Spleen (tissue), 11 donors: ENCODE results near the gene SULT2B1. TPM values are rescaled to one million over a fixed set of nuclear protein-coding genes. Genes with fewer than 3 reads are reported as not detected.

ENCODE experiments used
- DNase-seq: peaks from one replicate; pipeline ENCODE4 v3.0.0-alpha.2; 2020
- H3K27ac ChIP-seq, 8 donors: fragments of 200-600 bp; sonication (generic) in 7 of 8; 1 replicate in 4 of 8; 2 replicates in 4 of 8; pipeline versions ENCODE4 v1.5.0 to v1.8.0; 2016 to 2021; ENCODE audit warnings: inconsistent platforms in 4 of 8, mild to moderate bottlenecking in 4 of 8, moderate library complexity in 1 of 8
- H3K27me3 ChIP-seq, 7 donors: fragments of 200-600 bp; sonication (generic) in 6 of 7; replicated peaks in 1 of 7; 1 replicate in 4 of 7; 2 replicates in 3 of 7; pipeline versions ENCODE4 v1.5.0 to v1.8.0; 2016 to 2021; ENCODE audit warnings: inconsistent platforms in 3 of 7, mild to moderate bottlenecking in 1 of 7
- H3K36me3 ChIP-seq, 6 donors: fragments of 200-600 bp; sonication (generic) in 5 of 6; 1 replicate in 4 of 6; 2 replicates in 2 of 6; pipeline versions ENCODE4 v1.5.0 to v1.8.0; 2016 to 2021; ENCODE audit warnings: inconsistent platforms in 2 of 6
- H3K4me1 ChIP-seq, 6 donors: fragments of 200-600 bp; sonication (generic) in 5 of 6; 1 replicate in 3 of 6; 2 replicates in 3 of 6; pipeline versions ENCODE4 v1.5.0 to v1.8.0; 2016 to 2021; ENCODE audit warnings: inconsistent platforms in 3 of 6
- H3K4me3 ChIP-seq, 8 donors: fragments of 200-600 bp; sonication (generic) in 7 of 8; 1 replicate in 4 of 8; 2 replicates in 4 of 8; pipeline versions ENCODE4 v1.5.0 to v1.8.0; 2016 to 2021; ENCODE audit warnings: inconsistent platforms in 4 of 8, mild to moderate bottlenecking in 4 of 8, moderate library complexity in 2 of 8
- H3K9me3 ChIP-seq, 8 donors: fragments of 200-600 bp; sonication (generic) in 7 of 8; 1 replicate in 4 of 8; 2 replicates in 4 of 8; pipeline versions ENCODE4 v1.5.0 to v1.8.0; 2016 to 2021; ENCODE audit warnings: inconsistent platforms in 4 of 8
- CTCF ChIP-seq, 11 experiments: fragments of 200-600 bp in 7 of 11; fragments of 450-650 bp in 4 of 11; sonication (generic) in 4 of 11; IDR thresholded peaks in 8 of 11; conservative IDR thresholded peaks in 3 of 11; 1 replicate in 7 of 11; 2 replicates in 4 of 11; pipeline versions ENCODE4 v1.4.0 to v1.8.0; 2016 to 2021; ENCODE audit warnings: antibody characterized with exemption in 11 of 11, inconsistent platforms in 4 of 11, mild to moderate bottlenecking in 1 of 11
- POLR2A ChIP-seq, 3 donors: fragments of 450-650 bp; IDR thresholded peaks; one replicate each; pipeline ENCODE4 v1.5.1; 2017; ENCODE audit warnings: antibody characterized with exemption in 3 of 3, mild to moderate bottlenecking in 1 of 3
- POLR2AphosphoS5 ChIP-seq, 3 donors: sonication (generic); formaldehyde crosslinking; IDR thresholded peaks; one replicate each; pipeline ENCODE4 v1.5.1; 2017; ENCODE audit warnings: antibody characterized with exemption in 3 of 3
- WGBS, 5 donors: extraction: QIAGEN DNeasy Blood & Tissue Kit in 3 of 5; methylation state at CpG; one replicate each; pipeline versions ENCODE4 v1.1.5 to v1.1.7; 2013 to 2018; 5-methylcytosine and 5-hydroxymethylcytosine counted together
- intact Hi-C: fragments of 100-400 bp; cut with DNase I; formaldehyde crosslinking; loops from one replicate; pipeline ENCODE4 v1.15.0; 2023; ENCODE audit warnings: low total_unique reads
- polyA plus RNA-seq, 3 donors: library from polyadenylated mRNA; stranded (reverse); fragments of 200-250 nt; gene quantifications; one replicate each; pipeline ENCODE4 v1.2.1, GENCODE V29; 2013
- total RNA-seq, 7 donors: library from RNA; depleted of rRNA in 3 of 7; stranded (reverse); fragments of >200 nt in 3 of 7; fragmentation: NEBNext Ultra II Directional in 4 of 7; extraction: Animal tissue kit (Norgen Biotek cat#: 25700) in 4 of 7; gene quantifications; one replicate each; pipeline versions ENCODE4 v1.1.0 to v1.2.1, GENCODE V29; 2016 to 2021
- donor health status: healthy with polysubstance abuse.
- donor health status: DM: no; HTN: no; CAD: no; lungs with moderate emphysema.
- donor health status: DM: no; HTN: no; CAD: no.
- donor health status: Bipolar disorder and iron deficiency.
- donor health status: healthy.
- donor health status: DM: no; HTN: no; CAD: no.
- donor health status: DM: yes; HTN: yes; CAD: no.

The SULT2B1 gene
- total and polyA plus RNA-seq, 10 donors, result 0.12 to 0.58 TPM; not detected in 8

- Histone ChIP-seq H3K36me3 (no peaks in the 10 kb centered on the region), H3K4me1 (no peaks in the 10 kb centered on the region), H3K9me3 (peaks cover 0 to 60% (median 52%) of the 10 kb centered on the region in 8 donors), H3K27ac (no peak overlapping the region), H3K4me3 (no peak overlapping the region), H3K27me3 (peaks cover 0 to 6% (median 0%) of the 10 kb centered on the region in 7 donors)
- DNase-seq, result no peak
- TF ChIP-seq POLR2A (IDR thresholded peaks at IDR 0.05) (no peak), POLR2AphosphoS5 (IDR thresholded peaks at IDR 0.05) (no peak), CTCF (IDR thresholded peaks at IDR 0.05 in 8 of 11, conservative IDR thresholded peaks at IDR 0.05 in 3 of 11) (no peak)
- WGBS, 5 donors, result 89 to 98% (median 97%) methylated on average over 5 of the region's 5 CpGs
- intact Hi-C loops, result no loop called here
Measured at GRCh38 chr19:48524732-48525131, 27.2 kb upstream of the SULT2B1 start.

- Histone ChIP-seq H3K9me3 (peaks cover 0 to 57% (median 46%) of the 10 kb centered on the region in 8 donors), H3K36me3 (no peaks in the 10 kb centered on the region), H3K4me1 (no peaks in the 10 kb centered on the region), H3K27ac (no peak overlapping the region), H3K27me3 (peaks cover 0 to 30% (median 0%) of the 10 kb centered on the region in 7 donors), H3K4me3 (no peak overlapping the region)
- 91 to 98% (median 96%) methylated on average over 4 of the region's 4 CpGs for WGBS, 5 donors
- DNase-seq, result no peak
- intact Hi-C loops, result no loop called here
- TF ChIP-seq POLR2A (IDR thresholded peaks at IDR 0.05), result no peak
- no peak for TF ChIP-seq POLR2AphosphoS5 (IDR thresholded peaks at IDR 0.05)
- TF ChIP-seq CTCF (IDR thresholded peaks at IDR 0.05 in 8 of 11, conservative IDR thresholded peaks at IDR 0.05 in 3 of 11), result no peak
Measured at GRCh38 chr19:48529156-48529555, 22.8 kb upstream of the SULT2B1 start.

GRCh38 chr19:48530066-48530720, 21.8 kb upstream of the SULT2B1 start:
- Histone ChIP-seq H3K27me3 (peaks cover 0 to 26% (median 0%) of the 10 kb centered on the region in 7 donors), H3K9me3 (peaks cover 0 to 47% (median 37%) of the 10 kb centered on the region in 8 donors), H3K36me3 (no peaks in the 10 kb centered on the region), H3K4me1 (no peaks in the 10 kb centered on the region), H3K4me3 (no peak overlapping the region), H3K27ac (no peak overlapping the region)
- DNase-seq, result no peak
- intact Hi-C loops, result no loop called here
- no peak for TF ChIP-seq CTCF (IDR thresholded peaks at IDR 0.05 in 8 of 11, conservative IDR thresholded peaks at IDR 0.05 in 3 of 11)
- TF ChIP-seq POLR2A (IDR thresholded peaks at IDR 0.05), result no peak
- 72 to 76% (median 74%) methylated on average over 20 of the region's 20 CpGs for WGBS, 5 donors

GRCh38 chr19:48530770-48531169, 21.2 kb upstream of the SULT2B1 start:
- Histone ChIP-seq H3K27ac (no peak overlapping the region), H3K4me3 (no peak overlapping the region), H3K4me1 (no peaks in the 10 kb centered on the region), H3K27me3 (peaks cover 0 to 26% (median 0%) of the 10 kb centered on the region in 7 donors), H3K36me3 (no peaks in the 10 kb centered on the region), H3K9me3 (peaks cover 0 to 41% (median 37%) of the 10 kb centered on the region in 8 donors)
- TF ChIP-seq POLR2A (IDR thresholded peaks at IDR 0.05), result no peak
- TF ChIP-seq POLR2AphosphoS5 (IDR thresholded peaks at IDR 0.05), result no peak
- no peak for TF ChIP-seq CTCF (IDR thresholded peaks at IDR 0.05 in 8 of 11, conservative IDR thresholded peaks at IDR 0.05 in 3 of 11)
- DNase-seq, result no peak
- 62 to 89% (median 82%) methylated on average over 6 of the region's 6 CpGs for WGBS, 5 donors
- intact Hi-C loops, result no loop called here
